Measurements from ENCODE around the gene GNAS.
A peak's percentile ranks its signal among the peaks of the same experiment; 100 is the strongest.
"Not testable (repeated sequence)": the region's sequence is repeated elsewhere in the genome, so short reads cannot be mapped to it uniquely, and the experiment has no call there.

GNAS gene

GRCh38 chr20:58852543-58853271, at the start of gene GNAS:
GNAS (plus strand) TSS chr20:58852716.
- peak; percentile 66 to 73 (median 67) for DNase-seq

- DNase-seq = no peak
Measured at GRCh38 chr20:58803533-58803932, 49.0 kb upstream of the GNAS start.

- no peak for DNase-seq
Measured at GRCh38 chr20:58807801-58808200, 44.7 kb upstream of the GNAS start.

GRCh38 chr20:58808271-58809046, 44.1 kb upstream of the GNAS start:
- DNase-seq = no peak

GRCh38 chr20:58810116-58810878, 42.2 kb upstream of the GNAS start:
- DNase-seq = peak in 1 of 3 donors; percentile 9

- DNase-seq = no peak
Measured at GRCh38 chr20:58810879-58811250, 41.7 kb upstream of the GNAS start.

- no peak for DNase-seq
Measured at GRCh38 chr20:58811334-58811733, 41.2 kb upstream of the GNAS start.

GRCh38 chr20:58813369-58813768, 39.1 kb upstream of the GNAS start:
- DNase-seq = no peak

- no peak for DNase-seq
Measured at GRCh38 chr20:58815448-58815847, 37.1 kb upstream of the GNAS start.

- no peak for DNase-seq
Measured at GRCh38 chr20:58816051-58816450, 36.5 kb upstream of the GNAS start.

GRCh38 chr20:58816957-58817651, 35.4 kb upstream of the GNAS start:
- DNase-seq = no peak

GRCh38 chr20:58817748-58818147, 34.8 kb upstream of the GNAS start:
- DNase-seq = no peak

GRCh38 chr20:58818586-58819285, 33.8 kb upstream of the GNAS start:
- no peak for DNase-seq

GRCh38 chr20:58819921-58820320, 32.6 kb upstream of the GNAS start:
- DNase-seq = no peak

GRCh38 chr20:58820515-58820914, 32.0 kb upstream of the GNAS start:
- DNase-seq = not testable (repeated sequence)

- no peak for DNase-seq
Measured at GRCh38 chr20:58822149-58822548, 30.4 kb upstream of the GNAS start.

- no peak for DNase-seq
Measured at GRCh38 chr20:58822748-58823730, 29.5 kb upstream of the GNAS start.

GRCh38 chr20:58824843-58825242, 27.7 kb upstream of the GNAS start:
- no peak for DNase-seq

GRCh38 chr20:58825450-58825849, 27.1 kb upstream of the GNAS start:
- DNase-seq = no peak

GRCh38 chr20:58826271-58826670, 26.2 kb upstream of the GNAS start:
- DNase-seq = no peak

GRCh38 chr20:58828136-58828535, 24.4 kb upstream of the GNAS start:
- no peak for DNase-seq
